Measurements from ENCODE around the gene RAPGEF3. TPM values are rescaled to one million over a fixed set of nuclear protein-coding genes. Genes with fewer than 3 reads are reported as not detected.

RAPGEF3 gene
- total RNA-seq, 6 donors from 2014 or later = 19.0 to 94.0 (median 52.1) TPM

GRCh38 chr12:47721431-47721973 lies 37.2 kb downstream of the RAPGEF3 start:
- Histone ChIP-seq H3K27ac (no peak overlapping the region), H3K27me3 (no peaks in the 10 kb centered on the region), H3K4me1 (peaks cover 18 to 30% (median 20%) of the 10 kb centered on the region in 4 donors), H3K9me3 (no peaks in the 10 kb centered on the region), H3K36me3 (no peaks in the 10 kb centered on the region), H3K4me3 (no peak overlapping the region)
- ATAC-seq (ENCODE audit: low FRiP score in 2 of 2) (no peak), DNase-seq (peak in 1 of 2 donors; percentile 16)
- 59 to 86% methylated on average over 9 of the region's 9 CpGs for WGBS, 2 donors
- TF ChIP-seq POLR2A (IDR thresholded peaks at IDR 0.05) (no peak), EP300 (IDR thresholded peaks at IDR 0.05) (no peak), POLR2AphosphoS5 (IDR thresholded peaks at IDR 0.05) (no peak), CTCF (IDR thresholded peaks at IDR 0.05) (no peak)

GRCh38 chr12:47718531-47718930 lies 40.1 kb downstream of the RAPGEF3 start:
- 55 to 63% methylated on average over 1 of the region's 1 CpG for WGBS, 2 donors
- H3K4me3 ChIP-seq = no peak overlapping the region
- DNase-seq = no peak
- ATAC-seq (ENCODE audit: low FRiP score in 2 of 2) = no peak
- peaks cover 28 to 39% (median 33%) of the 10 kb centered on the region in 4 donors for H3K4me1 ChIP-seq
- peak overlapping the region; percentile 85 to 94 (median 87) for H3K27ac ChIP-seq
- no peaks in the 10 kb centered on the region for H3K9me3 ChIP-seq
- no peaks in the 10 kb centered on the region for H3K27me3 ChIP-seq
- no peak for TF ChIP-seq POLR2A (IDR thresholded peaks at IDR 0.05)
- TF ChIP-seq EP300 (IDR thresholded peaks at IDR 0.05) = no peak
- no peak for TF ChIP-seq POLR2AphosphoS5 (IDR thresholded peaks at IDR 0.05)
- no peak for TF ChIP-seq CTCF (IDR thresholded peaks at IDR 0.05)
- no peaks in the 10 kb centered on the region for H3K36me3 ChIP-seq

GRCh38 chr12:47717443-47718193 lies 41.1 kb downstream of the RAPGEF3 start:
- ATAC-seq (ENCODE audit: low FRiP score in 2 of 2) = peak; percentile 94
- TF ChIP-seq CTCF (IDR thresholded peaks at IDR 0.05) = peak; percentile 65 to 87 (median 83)
- TF ChIP-seq EP300 (IDR thresholded peaks at IDR 0.05) = no peak
- TF ChIP-seq POLR2AphosphoS5 (IDR thresholded peaks at IDR 0.05) = peak in 1 of 2 donors; percentile 33
- Histone ChIP-seq H3K36me3 (no peaks in the 10 kb centered on the region), H3K4me3 (no peak overlapping the region), H3K9me3 (no peaks in the 10 kb centered on the region), H3K27me3 (no peaks in the 10 kb centered on the region), H3K4me1 (peaks cover 28 to 37% (median 33%) of the 10 kb centered on the region in 4 donors), H3K27ac (peak overlapping the region; percentile 85 to 94 (median 87))
- WGBS, 2 donors = 10 to 25% methylated on average over 11 to 13 of the region's 13 CpGs
- DNase-seq = peak; percentile 71 to 91

GRCh38 chr12:47717046-47717442 lies 41.6 kb downstream of the RAPGEF3 start:
- DNase-seq = no peak
- Histone ChIP-seq H3K4me1 (peaks cover 28 to 34% (median 30%) of the 10 kb centered on the region in 4 donors), H3K4me3 (no peak overlapping the region), H3K36me3 (no peaks in the 10 kb centered on the region), H3K9me3 (no peaks in the 10 kb centered on the region), H3K27me3 (no peaks in the 10 kb centered on the region), H3K27ac (peak overlapping the region; percentile 85 to 94 (median 87))
- ATAC-seq (ENCODE audit: low FRiP score in 2 of 2) = no peak
- 75 to 86% methylated on average over 6 of the region's 6 CpGs for WGBS, 2 donors
- TF ChIP-seq CTCF (IDR thresholded peaks at IDR 0.05) (no peak), EP300 (IDR thresholded peaks at IDR 0.05) (no peak), POLR2AphosphoS5 (IDR thresholded peaks at IDR 0.05) (no peak), POLR2A (IDR thresholded peaks at IDR 0.05) (no peak)

Measured in upper lobe of left lung (tissue), 6 donors.